Hepatocyte (in vitro differentiated cells): ENCODE data around the gene RCOR2.

Source experiments
- CTCF ChIP-seq: fragments of 200-600 bp; sonication (generic); IDR thresholded peaks from 2 replicates; pipeline ENCODE4 v1.5.1; 2016; ENCODE audit warnings: antibody characterized with exemption, mild to moderate bottlenecking; ENCODE audit not compliant: poor library complexity
- EZH2 ChIP-seq: fragments of 200-600 bp; sonication (generic); IDR thresholded peaks from 2 replicates; pipeline ENCODE4 v1.6.1; 2016; ENCODE audit warnings: antibody characterized with exemption, mild to moderate bottlenecking, borderline replicate concordance

GRCh38 chr11:63882555-63883242 lies 34.3 kb downstream of the RCOR2 start:
- TF ChIP-seq CTCF (no peak), EZH2 (no peak)
